ENCODE data around the gene PPP4R4. TPM values are rescaled to one million over a fixed set of nuclear protein-coding genes. Genes with fewer than 3 reads are reported as not detected.
A peak's percentile ranks its signal among the peaks of the same experiment; 100 is the strongest.

The PPP4R4 gene
- total and polyA plus RNA-seq, 4 donors: 1.6 to 25.9 (median 3.8) TPM

DNA sequence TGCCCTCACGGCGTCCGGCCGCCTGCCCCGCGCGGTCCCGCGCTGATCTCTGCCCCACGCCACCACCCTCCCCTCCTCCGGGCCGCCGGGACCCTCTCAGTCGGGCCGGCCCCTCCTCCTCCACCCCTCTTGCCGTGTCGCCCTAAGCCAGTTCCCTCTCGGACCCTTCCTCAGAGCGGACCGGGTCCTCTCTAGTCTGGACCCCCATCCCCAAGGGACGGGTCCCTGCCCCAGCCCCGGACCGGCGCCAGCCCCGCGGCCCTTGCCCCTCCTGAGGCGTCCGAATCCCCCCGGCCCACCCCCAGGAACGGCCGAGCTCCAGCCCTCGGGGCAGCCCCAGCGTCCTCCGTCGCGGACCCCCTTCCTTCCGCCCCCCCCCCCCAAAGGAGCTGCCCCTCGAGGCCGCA is 485 bp downstream of the PPP4R4 start:
- Histone ChIP-seq H3K9me3 (ENCODE audit: control insufficient read depth in 4 of 4, insufficient read depth in 3 of 4, low read length in 3 of 4) (no peaks in the 10 kb centered on the region), H3K27me3 (ENCODE audit: control insufficient read depth in 3 of 3, insufficient read depth in 3 of 3, low read length in 2 of 3) (peaks cover 0 to 58% (median 55%) of the 10 kb centered on the region in 3 donors), H3K36me3 (ENCODE audit: control insufficient read depth in 4 of 4, insufficient read depth in 4 of 4, low read length in 4 of 4) (no peaks in the 10 kb centered on the region), H3K4me1 (ENCODE audit: control insufficient read depth in 5 of 5, insufficient read depth in 5 of 5, low read length in 5 of 5) (peaks cover 0 to 10% (median 0%) of the 10 kb centered on the region in 5 donors), H3K4me3 (peak overlapping the region; percentile 67), H3K9ac (ENCODE audit: insufficient read depth in 1 of 2, low read length in 2 of 2) (no peak overlapping the region), H3K27ac (ENCODE audit: low read depth in 1 of 2, low read length in 1 of 2) (peak overlapping the region in 1 of 2 donors; percentile 59)
- 2% methylated on average over 26 to 39 of the region's 39 CpGs for WGBS, 2 donors
- DNase-seq: no peak
- TF ChIP-seq CTCF (IDR thresholded peaks at IDR 0.05; ENCODE audit: control extremely low read depth, extremely low read depth): no peak
- no peak for ATAC-seq (ENCODE audit: insufficient read depth, low FRiP score)

DNA sequence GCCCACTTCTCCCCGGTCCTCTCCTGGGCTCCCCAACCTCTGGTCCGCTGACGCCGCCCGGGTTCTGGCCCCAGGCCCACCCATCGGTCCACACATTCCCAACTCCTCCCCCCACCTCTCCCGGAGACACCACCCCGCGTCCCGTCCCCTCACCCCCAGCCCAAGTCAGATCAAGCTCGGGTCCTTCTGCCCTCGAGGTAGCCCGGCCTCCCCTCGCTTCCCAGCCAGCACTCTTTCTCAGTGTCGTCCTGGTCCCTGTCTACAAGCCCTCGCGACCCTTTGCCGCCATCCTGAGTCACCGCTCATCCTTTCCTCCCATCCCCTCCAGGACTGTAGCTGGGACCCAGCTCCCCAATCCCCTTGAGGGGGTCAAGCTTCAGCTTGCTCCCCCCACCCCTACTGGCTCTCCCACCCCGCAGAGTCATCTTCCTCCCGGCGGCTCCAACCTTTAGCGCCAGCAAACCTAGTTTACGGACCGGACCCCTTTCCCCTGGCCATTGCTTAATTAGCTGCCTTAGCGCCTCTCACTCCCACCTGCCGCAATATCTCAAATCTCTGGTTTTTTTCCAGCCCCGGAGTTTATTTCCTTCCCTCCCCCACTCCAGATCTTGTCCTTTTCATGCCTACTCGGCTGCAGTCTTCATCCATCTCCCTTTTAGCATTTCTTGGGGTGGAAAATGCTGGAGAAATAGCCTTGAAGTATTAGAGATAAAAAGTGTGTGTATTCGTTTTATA is 1.1 kb downstream of the PPP4R4 start:
- Histone ChIP-seq H3K9ac (ENCODE audit: insufficient read depth in 1 of 2, low read length in 2 of 2) (no peak overlapping the region), H3K27me3 (ENCODE audit: control insufficient read depth in 3 of 3, insufficient read depth in 3 of 3, low read length in 2 of 3) (peaks cover 0 to 62% (median 61%) of the 10 kb centered on the region in 3 donors), H3K4me3 (peak overlapping the region; percentile 67), H3K4me1 (ENCODE audit: control insufficient read depth in 5 of 5, insufficient read depth in 5 of 5, low read length in 5 of 5) (peaks cover 0 to 10% (median 0%) of the 10 kb centered on the region in 5 donors), H3K27ac (ENCODE audit: low read depth in 1 of 2, low read length in 1 of 2) (no peak overlapping the region), H3K9me3 (ENCODE audit: control insufficient read depth in 4 of 4, insufficient read depth in 3 of 4, low read length in 3 of 4) (no peaks in the 10 kb centered on the region), H3K36me3 (ENCODE audit: control insufficient read depth in 4 of 4, insufficient read depth in 4 of 4, low read length in 4 of 4) (no peaks in the 10 kb centered on the region)
- WGBS, 2 donors: 2 to 4% methylated on average over 30 of the region's 30 CpGs
- ATAC-seq (ENCODE audit: insufficient read depth, low FRiP score): no peak
- TF ChIP-seq CTCF (IDR thresholded peaks at IDR 0.05; ENCODE audit: control extremely low read depth, extremely low read depth): no peak
- peak in 1 of 3 donors; percentile 29 for DNase-seq

DNA sequence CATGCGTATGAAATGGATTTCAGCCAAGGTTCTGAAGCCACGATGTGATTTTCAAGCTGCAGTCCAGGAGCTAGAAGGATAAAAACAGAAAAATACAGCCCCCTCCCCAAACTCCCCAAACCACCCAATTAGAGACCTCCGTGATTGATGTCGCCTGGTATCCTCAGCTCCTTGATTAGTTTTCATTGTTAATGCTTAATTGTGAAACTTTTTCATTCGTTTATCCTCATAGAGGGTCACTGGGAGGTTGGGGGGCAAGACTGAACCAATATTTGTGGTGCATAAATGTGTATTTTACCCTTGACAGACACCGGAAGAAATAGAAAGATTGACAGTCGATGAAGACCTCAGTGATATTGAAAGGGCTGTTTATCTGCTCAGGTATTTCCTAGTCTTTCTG is 1.6 kb downstream of the PPP4R4 start:
- H3K27me3 ChIP-seq (ENCODE audit: control insufficient read depth in 3 of 3, insufficient read depth in 3 of 3, low read length in 2 of 3): peaks cover 0 to 62% (median 62%) of the 10 kb centered on the region in 3 donors
- H3K4me1 ChIP-seq (ENCODE audit: control insufficient read depth in 5 of 5, insufficient read depth in 5 of 5, low read length in 5 of 5): peaks cover 0 to 10% (median 0%) of the 10 kb centered on the region in 5 donors
- H3K27ac ChIP-seq (ENCODE audit: low read depth in 1 of 2, low read length in 1 of 2): no peak overlapping the region
- no peak overlapping the region for H3K4me3 ChIP-seq
- WGBS, 2 donors: 18 to 33% methylated on average over 7 of the region's 7 CpGs
- H3K9ac ChIP-seq (ENCODE audit: insufficient read depth in 1 of 2, low read length in 2 of 2): no peak overlapping the region
- DNase-seq: peak in 1 of 3 donors; percentile 35
- TF ChIP-seq CTCF (IDR thresholded peaks at IDR 0.05; ENCODE audit: control extremely low read depth, extremely low read depth): no peak
- no peak for ATAC-seq (ENCODE audit: insufficient read depth, low FRiP score)
- H3K36me3 ChIP-seq (ENCODE audit: control insufficient read depth in 4 of 4, insufficient read depth in 4 of 4, low read length in 4 of 4): no peaks in the 10 kb centered on the region
- H3K9me3 ChIP-seq (ENCODE audit: control insufficient read depth in 4 of 4, insufficient read depth in 3 of 4, low read length in 3 of 4): no peaks in the 10 kb centered on the region

Data from lung (tissue), 12 donors.